Panc1 (cell line): ENCODE data around the gene KCTD6. TPM values are rescaled to one million over a fixed set of nuclear protein-coding genes. Genes with fewer than 3 reads are reported as not detected.

Experiments used
- ATAC-seq: fragments of 200-7000 bp; cut with Tn5 transposase; 2 replicates; pipeline ENCODE4 v1.9.1; 2020; ENCODE audit warnings: mild to moderate bottlenecking, moderate library complexity
- BruUV-seq: library from RNA; stranded (reverse); fragments of 400-500 nt; replicated peaks from 2 replicates; lab custom pipeline; 2021; lab: Mats Ljungman, UMichigan
- CTCF ChIA-PET: fragments of 300-600 bp; sonication (Branson Sonifier 250); formaldehyde crosslinking; loops from one replicate; lab custom pipeline; 2022; ENCODE audit warnings: antibody characterized with exemption; lab: Charles Lee
- POLR2A ChIA-PET: fragments of 300-600 bp; sonication (Branson Sonifier 250); formaldehyde crosslinking; loops from one replicate; lab custom pipeline; 2022; ENCODE audit warnings: antibody characterized with exemption; lab: Charles Lee
- DNase-seq: peaks from one replicate; pipeline ENCODE4 v3.0.0-alpha.2; 2010; ENCODE audit warnings: low read depth, low spot score
- H3K27ac ChIP-seq: 2 replicates; pipeline ENCODE4 v1.5.1; 2011; ENCODE audit warnings: mild to moderate bottlenecking, low read length, inconsistent platforms
- H3K27me3 ChIP-seq: fragments of 200-500 bp; sonication (Bioruptor generic); 2 replicates; pipeline ENCODE4 v1.6.0; 2014; ENCODE audit warnings: low read length, inconsistent platforms; ENCODE audit not compliant: control insufficient read depth, insufficient read depth
- H3K36me3 ChIP-seq: fragments of 200-500 bp; sonication (Bioruptor generic); 2 replicates; pipeline ENCODE4 v1.5.1; 2014; ENCODE audit warnings: inconsistent platforms, mild to moderate bottlenecking, low read length, moderate library complexity; ENCODE audit not compliant: control insufficient read depth, insufficient read depth
- H3K4me1 ChIP-seq: 2 replicates; pipeline ENCODE4 v1.5.1; 2011; ENCODE audit warnings: inconsistent platforms, mild to moderate bottlenecking, low read length, moderate library complexity; ENCODE audit not compliant: control insufficient read depth, insufficient read depth
- H3K4me3 ChIP-seq, 2 experiments: 2 replicates each; pipeline ENCODE4 v1.5.1; 2011 to 2012; ENCODE audit warnings: low read depth in 2 of 2, low read length in 2 of 2, mild to moderate bottlenecking in 2 of 2, inconsistent platforms in 1 of 2, moderate library complexity in 1 of 2
- H3K9me3 ChIP-seq: fragments of 200-500 bp; sonication (Bioruptor generic); 2 replicates; pipeline ENCODE4 v1.5.1; 2014; ENCODE audit warnings: low read depth, mild to moderate bottlenecking, inconsistent platforms, low read length, moderate library complexity; ENCODE audit not compliant: control insufficient read depth, insufficient read depth
- POLR2AphosphoS5 ChIP-seq: IDR thresholded peaks from 2 replicates; pipeline ENCODE4 v1.6.1; 2012; ENCODE audit warnings: mild to moderate bottlenecking, low read depth, low read length, moderate library complexity
- REST ChIP-seq, 2 experiments: IDR thresholded peaks; 2 replicates each; pipeline ENCODE4 v1.6.1; 2011 to 2012; ENCODE audit warnings: low read depth in 2 of 2, control low read depth in 1 of 2, low read length in 1 of 2, mild to moderate bottlenecking in 1 of 2, moderate library complexity in 1 of 2; ENCODE audit not compliant: insufficient read depth in 1 of 2
- SIN3A ChIP-seq: IDR thresholded peaks from 2 replicates; pipeline ENCODE4 v1.6.1; 2012; ENCODE audit warnings: low read depth, mild to moderate bottlenecking, low read length, moderate library complexity, borderline replicate concordance; ENCODE audit not compliant: insufficient read depth
- TCF7L2 ChIP-seq: IDR thresholded peaks from 2 replicates; pipeline ENCODE4 v1.6.1; 2011; ENCODE audit warnings: mild to moderate bottlenecking, low read depth, low read length, inconsistent platforms
- in situ Hi-C: cut with HindIII; loops from 2 replicates; pipeline ENCODE4 v1.10.0; 2016; ENCODE audit warnings: low sequenced_read_pairs, low pct_unique_long_range_greater_than_20kb
- intact Hi-C: fragments of 100-400 bp; cut with micrococcal nuclease; formaldehyde crosslinking; loops from one replicate; pipeline ENCODE4 v1.10.0; 2022; ENCODE audit not compliant: unreplicated experiment
- total RNA-seq: library from RNA; stranded (reverse); gene quantifications from one replicate; pipeline ENCODE4 v1.2.1, GENCODE V29; 2021; ENCODE audit not compliant: unreplicated experiment
- TF ChIP-seq, protein P1 (sequence below): fragments of 450-650 bp; IDR thresholded peaks from 2 replicates; pipeline ENCODE4 v1.5.1; 2017; ENCODE audit warnings: mild to moderate bottlenecking

The KCTD6 gene
- total RNA-seq, 1 experiment from 2014 or later, result 18.3 TPM

GRCh38 chr3:58485801-58486435, 6.0 kb upstream of the KCTD6 start:
- ChIA-PET CTCF (no interaction called here), POLR2A (no interaction called here)
- H3K27me3 ChIP-seq, result no peaks in the 10 kb centered on the region
- no peaks in the 10 kb centered on the region for H3K9me3 ChIP-seq
- in situ Hi-C loops, result no loop called here
- peak overlapping the region; percentile 57; the same call in 1 of the 2 replicates for H3K27ac ChIP-seq
- H3K4me3 ChIP-seq, result no peak overlapping the region
- no TSS peak for BruUV-seq
- ATAC-seq, result no peak
- intact Hi-C loops, result no loop called here
- DNase-seq, result no peak
- peaks cover 9% of the 10 kb centered on the region for H3K4me1 ChIP-seq
- TF ChIP-seq SIN3A (no peak), REST (IDR thresholded peaks at IDR 0.05; ENCODE audit: insufficient read depth in 1 of 2, low read depth in 2 of 2, low read length in 1 of 2) (no peak), POLR2AphosphoS5 (no peak), TCF7L2 (no peak)
- TF ChIP-seq, protein P1, sequence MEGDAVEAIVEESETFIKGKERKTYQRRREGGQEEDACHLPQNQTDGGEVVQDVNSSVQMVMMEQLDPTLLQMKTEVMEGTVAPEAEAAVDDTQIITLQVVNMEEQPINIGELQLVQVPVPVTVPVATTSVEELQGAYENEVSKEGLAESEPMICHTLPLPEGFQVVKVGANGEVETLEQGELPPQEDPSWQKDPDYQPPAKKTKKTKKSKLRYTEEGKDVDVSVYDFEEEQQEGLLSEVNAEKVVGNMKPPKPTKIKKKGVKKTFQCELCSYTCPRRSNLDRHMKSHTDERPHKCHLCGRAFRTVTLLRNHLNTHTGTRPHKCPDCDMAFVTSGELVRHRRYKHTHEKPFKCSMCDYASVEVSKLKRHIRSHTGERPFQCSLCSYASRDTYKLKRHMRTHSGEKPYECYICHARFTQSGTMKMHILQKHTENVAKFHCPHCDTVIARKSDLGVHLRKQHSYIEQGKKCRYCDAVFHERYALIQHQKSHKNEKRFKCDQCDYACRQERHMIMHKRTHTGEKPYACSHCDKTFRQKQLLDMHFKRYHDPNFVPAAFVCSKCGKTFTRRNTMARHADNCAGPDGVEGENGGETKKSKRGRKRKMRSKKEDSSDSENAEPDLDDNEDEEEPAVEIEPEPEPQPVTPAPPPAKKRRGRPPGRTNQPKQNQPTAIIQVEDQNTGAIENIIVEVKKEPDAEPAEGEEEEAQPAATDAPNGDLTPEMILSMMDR, result no peak
- H3K36me3 ChIP-seq, result no peaks in the 10 kb centered on the region

- CTCF ChIA-PET, result no interaction called here
- Histone ChIP-seq H3K9me3 (no peaks in the 10 kb centered on the region), H3K27me3 (no peaks in the 10 kb centered on the region), H3K27ac (peak overlapping the region; percentile 39), H3K4me1 (peaks cover 9% of the 10 kb centered on the region), H3K36me3 (no peaks in the 10 kb centered on the region; the same call in 1 of the 2 replicates), H3K4me3 (no peak overlapping the region)
- no peak for TF ChIP-seq REST (IDR thresholded peaks at IDR 0.05; ENCODE audit: insufficient read depth in 1 of 2, low read depth in 2 of 2, low read length in 1 of 2)
- no peak for TF ChIP-seq TCF7L2
- TF ChIP-seq POLR2AphosphoS5, result no peak
- TF ChIP-seq SIN3A, result no peak
- TF ChIP-seq, protein P1, result no peak
- ATAC-seq (no peak), DNase-seq (no peak)
- intact Hi-C loops (no loop called here), in situ Hi-C loops (no loop called here)
- POLR2A ChIA-PET, result no interaction called here
- no TSS peak for BruUV-seq
Observed at GRCh38 chr3:58487140-58487886, 4.6 kb upstream of the KCTD6 start.
